Astrocyte (in vitro differentiated cells and primary cell): ENCODE data around the gene TTC23. TPM values are rescaled to one million over a fixed set of nuclear protein-coding genes. Genes with fewer than 3 reads are reported as not detected.

Experiments
- DNase-seq: peaks from one replicate; pipeline ENCODE4 v3.0.0-alpha.2; 2010; ENCODE audit warnings: low read depth
- FAIRE-seq: peaks from 2 replicates; lab custom pipeline; 2011; peaks lifted over from hg19 to GRCh38; lab: Jason Lieb, UNC
- H2AFZ ChIP-seq: 2 replicates; pipeline ENCODE4 v1.6.0; 2012; ENCODE audit warnings: low read depth, low read length, inconsistent platforms
- H3K27ac ChIP-seq: 2 replicates; pipeline ENCODE4 v1.5.1; 2011; ENCODE audit warnings: low read depth, low read length, inconsistent platforms
- H3K27me3 ChIP-seq: 2 replicates; pipeline ENCODE4 v1.6.0; 2011; ENCODE audit warnings: low read length, inconsistent platforms; ENCODE audit not compliant: insufficient read depth
- H3K36me3 ChIP-seq: 2 replicates; pipeline ENCODE4 v1.5.1; 2011; ENCODE audit warnings: low read length, inconsistent platforms; ENCODE audit not compliant: insufficient read depth
- H3K4me1 ChIP-seq: 2 replicates; pipeline ENCODE4 v1.5.1; 2011; ENCODE audit warnings: low read length, inconsistent platforms; ENCODE audit not compliant: insufficient read depth
- H3K4me2 ChIP-seq: 2 replicates; pipeline ENCODE4 v1.6.0; 2012; ENCODE audit warnings: low read length, inconsistent platforms
- H3K4me3 ChIP-seq: 2 replicates; pipeline ENCODE4 v1.5.1; 2011; ENCODE audit warnings: low read depth, mild to moderate bottlenecking, low read length, inconsistent platforms; ENCODE audit not compliant: insufficient read depth
- H3K79me2 ChIP-seq: 2 replicates; pipeline ENCODE4 v1.6.0; 2012; ENCODE audit warnings: mild to moderate bottlenecking, low read length, inconsistent platforms; ENCODE audit not compliant: insufficient read depth
- H3K9ac ChIP-seq: 2 replicates; pipeline ENCODE4 v1.6.0; 2012; ENCODE audit warnings: mild to moderate bottlenecking, low read length, inconsistent platforms
- H3K9me3 ChIP-seq: 2 replicates; pipeline ENCODE4 v1.5.1; 2012; ENCODE audit warnings: low read depth, mild to moderate bottlenecking, low read length, inconsistent platforms; ENCODE audit not compliant: insufficient read depth
- H4K20me1 ChIP-seq: 2 replicates; pipeline ENCODE4 v1.6.0; 2012; ENCODE audit warnings: low read length, inconsistent platforms; ENCODE audit not compliant: insufficient read depth
- H3K27ac Mint-ChIP-seq: one replicate; pipeline ENCODE4 v1.8.0; 2021; ENCODE audit warnings: mild to moderate bottlenecking, mixed read lengths; ENCODE audit not compliant: unreplicated experiment
- H3K27me3 Mint-ChIP-seq: one replicate; pipeline ENCODE4 v1.8.0; 2021; ENCODE audit warnings: low read depth, mixed read lengths; ENCODE audit not compliant: unreplicated experiment
- H3K36me3 Mint-ChIP-seq: one replicate; pipeline ENCODE4 v1.8.0; 2021; ENCODE audit warnings: low read depth, mixed read lengths; ENCODE audit not compliant: unreplicated experiment
- H3K4me1 Mint-ChIP-seq: one replicate; pipeline ENCODE4 v1.8.0; 2021; ENCODE audit warnings: low read depth, mixed read lengths; ENCODE audit not compliant: unreplicated experiment
- H3K4me3 Mint-ChIP-seq: one replicate; pipeline ENCODE4 v1.8.0; 2021; ENCODE audit warnings: mild to moderate bottlenecking, moderate library complexity, mixed read lengths; ENCODE audit not compliant: unreplicated experiment
- H3K9me3 Mint-ChIP-seq: one replicate; pipeline ENCODE4 v1.8.0; 2021; ENCODE audit warnings: mild to moderate bottlenecking, mixed read lengths; ENCODE audit not compliant: unreplicated experiment
- EZH2 ChIP-seq: IDR thresholded peaks from 2 replicates; pipeline ENCODE4 v1.6.1; 2012; ENCODE audit warnings: mild to moderate bottlenecking, low read length, inconsistent platforms; ENCODE audit not compliant: insufficient read depth
- total RNA-seq: library from RNA; stranded (reverse); gene quantifications from 2 replicates; pipeline ENCODE4 v1.2.1, GENCODE V29; 2021
- TF ChIP-seq, protein P1 (sequence below): IDR thresholded peaks from 2 replicates; pipeline ENCODE4 v1.5.1; 2011; ENCODE audit warnings: low read depth, mild to moderate bottlenecking, inconsistent platforms, low read length, moderate library complexity; ENCODE audit not compliant: insufficient read depth

Gene TTC23
- total RNA-seq, 1 donor from 2014 or later, result 20.2 TPM

DNA sequence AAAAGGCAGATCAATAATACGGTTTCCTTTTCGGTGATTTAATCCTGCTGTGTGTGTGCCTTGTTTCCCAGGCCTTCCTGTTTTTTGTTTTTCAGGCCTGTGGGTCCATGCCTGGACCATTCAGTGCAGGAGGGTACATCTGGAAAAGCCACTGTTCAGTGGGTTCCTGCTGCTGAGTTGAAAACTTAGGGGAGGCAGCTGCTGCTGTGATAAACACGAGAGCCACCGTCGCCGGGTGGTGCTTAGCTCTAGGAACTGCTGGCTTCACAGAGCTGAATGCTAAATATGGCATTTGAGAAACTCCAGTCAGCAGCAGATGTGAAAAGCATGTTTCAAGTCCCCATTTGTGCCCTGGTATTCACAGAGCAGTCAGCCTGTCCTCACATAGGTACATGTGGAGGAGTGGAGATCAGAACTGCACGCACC, 100.5 kb downstream of the TTC23 start:
- no peaks in the 10 kb centered on the region for H3K79me2 ChIP-seq
- Mint-ChIP-seq H3K4me1 (peaks cover 3% of the 10 kb centered on the region), H3K36me3 (peaks cover 33% of the 10 kb centered on the region), H3K4me3 (no peak overlapping the region), H3K27me3 (no peaks in the 10 kb centered on the region), H3K9me3 (no peaks in the 10 kb centered on the region), H3K27ac (no peak overlapping the region)
- TF ChIP-seq, protein P1, sequence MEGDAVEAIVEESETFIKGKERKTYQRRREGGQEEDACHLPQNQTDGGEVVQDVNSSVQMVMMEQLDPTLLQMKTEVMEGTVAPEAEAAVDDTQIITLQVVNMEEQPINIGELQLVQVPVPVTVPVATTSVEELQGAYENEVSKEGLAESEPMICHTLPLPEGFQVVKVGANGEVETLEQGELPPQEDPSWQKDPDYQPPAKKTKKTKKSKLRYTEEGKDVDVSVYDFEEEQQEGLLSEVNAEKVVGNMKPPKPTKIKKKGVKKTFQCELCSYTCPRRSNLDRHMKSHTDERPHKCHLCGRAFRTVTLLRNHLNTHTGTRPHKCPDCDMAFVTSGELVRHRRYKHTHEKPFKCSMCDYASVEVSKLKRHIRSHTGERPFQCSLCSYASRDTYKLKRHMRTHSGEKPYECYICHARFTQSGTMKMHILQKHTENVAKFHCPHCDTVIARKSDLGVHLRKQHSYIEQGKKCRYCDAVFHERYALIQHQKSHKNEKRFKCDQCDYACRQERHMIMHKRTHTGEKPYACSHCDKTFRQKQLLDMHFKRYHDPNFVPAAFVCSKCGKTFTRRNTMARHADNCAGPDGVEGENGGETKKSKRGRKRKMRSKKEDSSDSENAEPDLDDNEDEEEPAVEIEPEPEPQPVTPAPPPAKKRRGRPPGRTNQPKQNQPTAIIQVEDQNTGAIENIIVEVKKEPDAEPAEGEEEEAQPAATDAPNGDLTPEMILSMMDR, result no peak
- TF ChIP-seq EZH2, result no peak
- H3K4me3 ChIP-seq, result no peak overlapping the region
- H4K20me1 ChIP-seq, result no peaks in the 10 kb centered on the region
- no peak overlapping the region for H3K9ac ChIP-seq
- no peaks in the 10 kb centered on the region for H3K36me3 ChIP-seq
- H3K27ac ChIP-seq, result no peak overlapping the region
- H2AFZ ChIP-seq, result no peak overlapping the region
- no peaks in the 10 kb centered on the region for H3K9me3 ChIP-seq
- DNase-seq, result no peak
- H3K27me3 ChIP-seq, result no peaks in the 10 kb centered on the region
- no peak for FAIRE-seq
- no peak overlapping the region for H3K4me2 ChIP-seq
- no peaks in the 10 kb centered on the region for H3K4me1 ChIP-seq

DNA sequence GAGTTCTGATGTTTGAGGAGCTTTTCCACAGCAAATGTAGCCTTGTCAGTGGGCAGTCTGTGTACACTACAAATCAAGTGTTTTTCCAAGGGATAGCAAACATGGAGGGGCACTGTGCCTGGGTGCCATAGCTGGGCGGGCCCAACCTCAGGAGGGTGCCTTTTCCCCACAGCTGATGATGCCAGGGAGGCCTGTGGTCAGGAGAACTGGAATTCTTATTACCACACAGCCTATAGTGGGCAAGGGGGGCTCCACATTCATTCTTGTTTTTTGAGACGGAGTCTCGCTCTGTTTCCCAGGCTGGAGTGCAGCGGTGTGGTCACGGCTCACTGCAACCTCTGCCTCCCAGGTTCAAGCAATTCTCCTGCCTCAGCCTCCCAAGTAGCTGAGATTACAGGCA, 102.7 kb downstream of the TTC23 start:
- Histone ChIP-seq H3K9ac (no peak overlapping the region), H3K4me1 (no peaks in the 10 kb centered on the region), H3K27ac (no peak overlapping the region), H2AFZ (no peak overlapping the region), H3K79me2 (no peaks in the 10 kb centered on the region), H3K4me2 (no peak overlapping the region), H3K4me3 (no peak overlapping the region), H3K9me3 (no peaks in the 10 kb centered on the region), H3K27me3 (no peaks in the 10 kb centered on the region), H3K36me3 (no peaks in the 10 kb centered on the region), H4K20me1 (no peaks in the 10 kb centered on the region)
- Mint-ChIP-seq H3K4me1 (peaks cover 3% of the 10 kb centered on the region), H3K36me3 (peaks cover 25% of the 10 kb centered on the region), H3K4me3 (no peak overlapping the region), H3K27me3 (no peaks in the 10 kb centered on the region), H3K27ac (no peak overlapping the region), H3K9me3 (no peaks in the 10 kb centered on the region)
- FAIRE-seq (no peak), DNase-seq (no peak)
- TF ChIP-seq, protein P1, result no peak
- no peak for TF ChIP-seq EZH2

DNA sequence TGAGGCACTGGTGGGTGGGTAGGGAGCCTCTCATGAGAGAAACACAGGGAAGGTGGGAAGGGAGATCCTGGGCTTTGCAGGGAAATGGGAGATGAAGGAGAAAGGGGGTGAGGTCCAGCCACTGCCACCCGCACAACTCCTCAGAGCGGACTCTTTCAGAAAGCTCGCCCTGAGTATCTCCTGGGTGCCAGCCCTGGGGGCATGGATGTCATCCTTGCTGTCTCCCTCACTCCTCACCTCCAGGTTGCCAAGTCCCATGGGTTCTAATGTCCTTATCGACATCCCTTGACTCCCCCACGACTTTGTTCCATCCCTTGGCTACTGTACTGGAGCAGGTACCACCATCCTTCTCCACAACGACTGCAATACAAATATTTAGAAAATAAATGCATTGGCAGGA, 103.6 kb downstream of the TTC23 start:
- Histone ChIP-seq H3K4me2 (no peak overlapping the region), H2AFZ (no peak overlapping the region), H3K9me3 (no peaks in the 10 kb centered on the region), H3K27ac (no peak overlapping the region), H3K4me1 (no peaks in the 10 kb centered on the region), H3K36me3 (no peaks in the 10 kb centered on the region), H3K4me3 (no peak overlapping the region), H4K20me1 (no peaks in the 10 kb centered on the region), H3K79me2 (no peaks in the 10 kb centered on the region), H3K27me3 (no peaks in the 10 kb centered on the region), H3K9ac (no peak overlapping the region)
- TF ChIP-seq EZH2, result no peak
- TF ChIP-seq, protein P1, result no peak
- no peaks in the 10 kb centered on the region for H3K27me3 Mint-ChIP-seq
- H3K4me3 Mint-ChIP-seq, result no peak overlapping the region
- DNase-seq (no peak), FAIRE-seq (no peak)
- H3K4me1 Mint-ChIP-seq, result peaks cover 3% of the 10 kb centered on the region
- H3K36me3 Mint-ChIP-seq, result peaks cover 20% of the 10 kb centered on the region
- no peaks in the 10 kb centered on the region for H3K9me3 Mint-ChIP-seq
- no peak overlapping the region for H3K27ac Mint-ChIP-seq
